ENCODE results near the gene TBC1D1. TPM values are rescaled to one million over a fixed set of nuclear protein-coding genes. Genes with fewer than 3 reads are reported as not detected.

TBC1D1 gene
- polyA plus RNA-seq, 6 donors from 2014 or later: 44.3 to 89.6 (median 62.5) TPM

DNA sequence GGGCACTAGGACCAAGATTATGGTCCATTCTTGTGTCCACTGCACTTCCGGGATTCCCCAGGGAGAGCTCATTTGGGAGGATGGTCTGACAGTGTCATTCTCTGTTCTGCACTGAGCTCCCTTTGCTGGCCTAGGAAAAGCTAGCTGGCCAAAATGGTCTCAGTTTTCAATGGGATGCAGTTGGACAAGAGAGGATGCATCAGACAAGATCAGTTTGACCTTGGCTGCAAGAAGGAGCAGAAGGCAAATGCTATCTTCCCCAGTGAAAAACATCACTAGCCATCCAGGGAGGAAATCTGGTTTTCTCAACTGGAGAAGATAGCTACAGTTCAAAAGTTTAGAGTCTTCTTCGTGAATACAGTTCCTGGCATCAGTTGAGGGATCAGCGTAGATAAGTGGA lies 290.4 kb downstream of the TBC1D1 start:
- H3K36me3 Mint-ChIP-seq: no peaks in the 10 kb centered on the region
- peaks cover 22 to 33% (median 27%) of the 10 kb centered on the region in 3 donors for H3K4me1 Mint-ChIP-seq
- H3K27me3 Mint-ChIP-seq: peaks cover 0 to 7% (median 0%) of the 10 kb centered on the region in 3 donors
- peak overlapping the region in 1 of 6 donors; percentile 1 for H3K27ac Mint-ChIP-seq
- no peak overlapping the region for H3K4me3 Mint-ChIP-seq
- H3K9me3 Mint-ChIP-seq: no peaks in the 10 kb centered on the region
- ATAC-seq (ENCODE audit: low read depth in 2 of 2) (no peak), DNase-seq (no peak)

DNA sequence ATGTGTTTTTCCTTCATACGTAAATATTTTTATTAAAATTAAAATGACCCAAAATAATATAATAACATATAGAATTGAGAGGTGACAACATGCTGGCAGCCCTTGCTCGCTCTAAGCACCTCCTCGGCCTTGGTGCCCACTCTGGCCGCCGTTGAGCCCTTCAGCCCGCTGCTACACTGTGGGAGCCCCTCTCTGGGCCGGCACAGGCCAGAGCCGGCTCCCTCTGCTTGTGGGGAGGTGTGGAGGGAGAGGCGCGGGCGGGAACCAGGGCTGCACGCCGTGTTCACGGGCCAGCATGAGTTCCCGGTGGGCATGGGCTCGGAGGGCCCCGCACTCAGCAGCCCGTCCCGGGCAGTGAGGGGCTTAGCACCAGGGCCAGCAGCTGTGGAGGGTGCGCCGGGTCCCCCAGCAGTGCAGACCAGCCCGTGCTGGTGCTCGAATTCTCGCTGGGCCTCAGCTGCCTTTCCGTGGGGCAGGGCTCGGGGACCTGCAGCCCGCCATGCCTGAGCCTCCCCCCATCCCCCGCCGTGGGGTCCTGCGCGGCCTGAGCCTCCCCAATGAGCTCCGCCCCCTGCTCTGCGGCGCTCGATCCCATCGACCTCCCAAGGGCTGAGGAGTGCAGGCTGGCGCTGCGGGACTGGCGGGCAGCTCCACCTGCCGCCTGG lies 291.6 kb downstream of the TBC1D1 start:
- Mint-ChIP-seq H3K36me3 (no peaks in the 10 kb centered on the region), H3K27me3 (peaks cover 0 to 7% (median 0%) of the 10 kb centered on the region in 3 donors), H3K4me1 (peaks cover 19 to 24% (median 20%) of the 10 kb centered on the region in 3 donors), H3K4me3 (no peak overlapping the region), H3K9me3 (no peaks in the 10 kb centered on the region), H3K27ac (no peak overlapping the region)
- ATAC-seq (ENCODE audit: low read depth in 2 of 2) (no peak), DNase-seq (no peak)

DNA sequence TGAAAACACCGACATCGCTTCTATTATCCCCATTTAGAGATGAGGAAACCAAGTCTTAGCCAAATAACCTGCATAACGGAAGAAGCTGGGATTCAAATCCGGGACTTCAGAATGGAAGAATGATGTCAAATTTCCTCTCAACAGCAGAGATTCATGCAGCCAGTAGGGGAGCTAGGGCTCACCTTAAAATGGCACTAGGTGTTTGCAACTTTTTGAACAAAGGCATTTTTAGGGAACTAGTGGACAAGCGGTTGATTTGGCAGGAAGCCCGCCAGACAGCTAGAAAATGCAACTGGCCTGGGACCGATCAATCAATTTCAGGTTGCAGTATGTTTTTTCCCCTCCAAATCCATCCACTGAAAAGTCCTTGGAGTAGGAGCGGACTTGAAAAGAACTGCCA lies 293.5 kb downstream of the TBC1D1 start:
- no peak for DNase-seq
- Mint-ChIP-seq H3K27me3 (no peaks in the 10 kb centered on the region), H3K9me3 (no peaks in the 10 kb centered on the region), H3K4me3 (no peak overlapping the region), H3K4me1 (peaks cover 4 to 6% (median 4%) of the 10 kb centered on the region in 3 donors), H3K27ac (no peak overlapping the region), H3K36me3 (no peaks in the 10 kb centered on the region)
- no peak for ATAC-seq (ENCODE audit: low read depth in 2 of 2)

DNA sequence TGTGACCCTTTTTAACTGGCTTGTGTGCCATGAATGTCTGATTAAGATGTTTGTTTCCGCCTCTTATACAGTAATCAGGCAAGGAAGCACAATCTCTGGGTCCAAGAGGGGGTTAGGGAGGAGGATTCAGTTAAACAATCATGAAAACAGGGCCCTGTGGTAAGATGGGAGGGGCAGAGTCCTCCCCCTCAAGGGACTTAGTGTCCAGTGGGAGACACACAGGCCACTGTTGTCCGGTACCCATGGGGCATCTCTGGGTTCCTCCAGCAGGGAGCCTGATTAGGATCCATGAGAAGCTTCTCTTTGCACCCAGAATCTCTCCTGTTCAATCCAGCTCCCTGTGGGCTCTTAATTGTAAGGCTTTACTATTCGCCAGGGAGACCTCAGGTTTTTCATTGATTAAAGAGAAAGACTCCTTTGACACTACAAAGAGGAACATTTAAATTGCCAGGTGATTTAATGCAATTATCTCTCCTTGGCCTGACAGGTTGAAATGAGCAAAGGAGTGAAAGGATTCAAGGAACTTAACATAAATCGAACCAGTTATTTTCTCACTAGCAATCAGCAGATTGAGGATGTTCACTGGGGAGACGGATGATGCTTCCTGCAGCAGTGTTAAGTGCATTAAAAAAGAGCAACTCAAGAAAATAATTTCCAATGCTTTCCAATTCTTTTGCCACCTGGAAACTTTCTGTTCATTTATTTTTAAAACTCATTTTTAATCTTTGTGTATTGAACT lies 294.7 kb downstream of the TBC1D1 start:
- Mint-ChIP-seq H3K36me3 (no peaks in the 10 kb centered on the region), H3K27me3 (no peaks in the 10 kb centered on the region), H3K4me3 (no peak overlapping the region), H3K27ac (no peak overlapping the region), H3K9me3 (no peaks in the 10 kb centered on the region), H3K4me1 (no peaks in the 10 kb centered on the region)
- no peak for DNase-seq
- ATAC-seq (ENCODE audit: low read depth in 2 of 2): no peak

DNA sequence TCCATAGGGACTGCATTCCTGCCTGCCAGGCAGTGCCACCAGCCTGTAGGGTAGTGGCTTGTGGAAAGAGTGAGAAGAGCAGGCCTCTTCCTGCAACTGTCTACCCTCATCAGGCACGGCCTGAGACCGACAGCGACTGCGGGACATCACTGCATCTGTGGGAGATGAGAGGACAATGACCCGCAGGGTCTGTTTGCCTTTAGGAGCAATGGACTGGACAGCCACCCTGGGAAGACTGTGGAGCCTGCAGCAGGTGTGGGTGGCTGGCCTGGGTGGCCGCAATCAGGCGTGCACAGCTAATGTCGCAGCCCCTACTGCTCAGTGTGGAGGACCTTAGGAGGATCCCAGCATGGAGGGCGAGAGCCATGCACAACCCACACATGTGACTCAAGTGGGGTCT lies 297.3 kb downstream of the TBC1D1 start:
- no peaks in the 10 kb centered on the region for H3K36me3 Mint-ChIP-seq
- ATAC-seq (ENCODE audit: low read depth in 2 of 2) (no peak), DNase-seq (no peak)
- no peaks in the 10 kb centered on the region for H3K9me3 Mint-ChIP-seq
- H3K27me3 Mint-ChIP-seq: peaks cover 0 to 6% (median 0%) of the 10 kb centered on the region in 3 donors
- H3K4me1 Mint-ChIP-seq: no peaks in the 10 kb centered on the region
- no peak overlapping the region for H3K4me3 Mint-ChIP-seq
- no peak overlapping the region for H3K27ac Mint-ChIP-seq

DNA sequence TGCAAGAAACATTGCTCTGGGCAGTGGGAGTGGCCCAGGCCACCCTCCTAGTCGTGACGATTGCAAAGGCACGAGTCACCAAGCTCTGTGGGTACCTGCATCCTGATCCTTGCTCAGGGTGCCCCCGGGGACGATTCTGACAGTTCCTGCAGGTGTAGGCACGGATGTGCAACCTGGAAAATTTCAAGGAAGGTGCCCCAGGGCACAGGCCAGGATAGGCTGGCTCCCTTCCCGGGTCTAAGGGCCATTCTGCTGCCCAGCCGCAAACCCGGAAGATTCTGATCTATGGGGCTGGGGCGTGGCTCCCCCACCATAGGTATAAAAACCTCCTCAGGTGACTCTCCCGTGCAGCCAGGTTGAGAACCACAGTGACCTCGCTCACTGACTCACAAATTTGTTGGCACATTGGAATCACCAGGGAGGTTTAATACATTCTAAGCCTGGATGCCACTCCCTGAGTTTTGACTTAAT lies 297.8 kb downstream of the TBC1D1 start:
- DNase-seq (no peak), ATAC-seq (ENCODE audit: low read depth in 2 of 2) (no peak)
- Mint-ChIP-seq H3K4me3 (no peak overlapping the region), H3K9me3 (no peaks in the 10 kb centered on the region), H3K36me3 (no peaks in the 10 kb centered on the region), H3K4me1 (no peaks in the 10 kb centered on the region), H3K27ac (no peak overlapping the region), H3K27me3 (peaks cover 0 to 6% (median 0%) of the 10 kb centered on the region in 3 donors)

Other genes starting within 250 kb of the TBC1D1 start
- gene RELL1, start 204.7 kb upstream of the TBC1D1 start, polyA plus RNA-seq (ENCODE audit: low read depth in 6 of 6): 1 to 10 TPM in 1 of 6 donors, under 1 TPM in 3, not detected in 2; 0.32 to 1.2 (median 0.59) TPM
- 10 to 100 TPM; 10.5 to 19.8 (median 17.4) TPM for gene PGM2, start 64.4 kb upstream of the TBC1D1 start, polyA plus RNA-seq (ENCODE audit: low read depth in 6 of 6)
- 1 to 10 TPM in 1 of 6 donors, under 1 TPM in 3, not detected in 2; 0.51 to 1.4 (median 0.84) TPM for gene PTTG2, start 69.3 kb downstream of the TBC1D1 start, polyA plus RNA-seq (ENCODE audit: low read depth in 6 of 6)

All from naive B cell (primary cell).